H1 (cell line): ENCODE data around the gene POLE. TPM values are rescaled to one million over a fixed set of nuclear protein-coding genes. Genes with fewer than 3 reads are reported as not detected.

ENCODE experiments used
- CTCF ChIA-PET: fragments of 300-600 bp; sonication (Branson Sonifier 250); formaldehyde crosslinking; loops from one replicate; lab custom pipeline; 2021; ENCODE audit not compliant: partially characterized antibody; lab: Charles Lee
- POLR2A ChIA-PET: fragments of 300-600 bp; sonication (Branson Sonifier 250); formaldehyde crosslinking; loops from one replicate; lab custom pipeline; 2021; ENCODE audit warnings: inconsistent platforms; ENCODE audit not compliant: partially characterized antibody; lab: Charles Lee
- DNase-seq, 2 experiments: peaks; one replicate each; pipeline versions ENCODE4 v3.0.0 to v3.0.0-alpha.2; 2010 to 2022; ENCODE audit warnings: low spot score in 2 of 2, low read depth in 1 of 2, mixed read lengths in 1 of 2
- FAIRE-seq: peaks from 2 replicates; lab custom pipeline; 2011; peaks lifted over from hg19 to GRCh38; lab: Jason Lieb, UNC
- H2AFZ ChIP-seq: 2 replicates; pipeline ENCODE4 v1.8.1; 2012; ENCODE audit warnings: low read length, inconsistent platforms
- H2AK5ac ChIP-seq: 2 replicates; pipeline ENCODE4 v1.6.1; 2013; ENCODE audit warnings: low read depth, low read length
- H2BK120ac ChIP-seq: replicated peaks from 2 replicates; pipeline ENCODE3; 2013; ENCODE audit warnings: low read depth, low read length, inconsistent platforms
- H2BK12ac ChIP-seq: 2 replicates; pipeline ENCODE4 v1.6.1; 2013; ENCODE audit warnings: low read depth, low read length
- H2BK15ac ChIP-seq: 2 replicates; pipeline ENCODE4 v1.6.1; 2013; ENCODE audit warnings: low read length
- H2BK20ac ChIP-seq: 2 replicates; pipeline ENCODE4 v1.6.1; 2013; ENCODE audit warnings: low read length
- H2BK5ac ChIP-seq: 2 replicates; pipeline ENCODE4 v1.6.1; 2013; ENCODE audit warnings: low read depth, low read length
- H3K14ac ChIP-seq: 2 replicates; pipeline ENCODE4 v1.6.1; 2013; ENCODE audit warnings: inconsistent platforms; ENCODE audit not compliant: insufficient read length
- H3K18ac ChIP-seq: 2 replicates; pipeline ENCODE4 v1.6.1; 2013; ENCODE audit warnings: low read length; ENCODE audit errors: extremely low read depth
- H3K23ac ChIP-seq: 2 replicates; pipeline ENCODE4 v1.6.1; 2013; ENCODE audit warnings: inconsistent platforms; ENCODE audit not compliant: insufficient read length
- H3K23me2 ChIP-seq: 2 replicates; pipeline ENCODE4 v1.6.1; 2013; ENCODE audit warnings: low read depth, low read length
- H3K27ac ChIP-seq: 2 replicates; pipeline ENCODE4 v1.6.1; 2011; ENCODE audit warnings: low read depth, low read length, inconsistent platforms
- H3K27me3 ChIP-seq, 4 experiments: replicated peaks in 1 of 4; 1 replicate in 1 of 4; 2 replicates in 3 of 4; pipeline versions ENCODE4 v1.6.1 to v1.8.1; 2011 to 2013; ENCODE audit warnings: low read length in 3 of 4, mild to moderate bottlenecking in 3 of 4, inconsistent platforms in 2 of 4, mixed read lengths in 2 of 4, moderate library complexity in 1 of 4; ENCODE audit not compliant: control insufficient read depth in 3 of 4, insufficient read depth in 3 of 4; ENCODE audit errors: extremely low read depth in 1 of 4
- H3K36me3 ChIP-seq, 4 experiments: 2 replicates each; pipeline versions ENCODE4 v1.6.1 to v1.8.1; 2011 to 2013; ENCODE audit warnings: mild to moderate bottlenecking in 4 of 4, low read length in 3 of 4, moderate library complexity in 2 of 4, control low read depth in 1 of 4, inconsistent platforms in 1 of 4; ENCODE audit not compliant: insufficient read depth in 4 of 4, control insufficient read depth in 2 of 4
- H3K4ac ChIP-seq: replicated peaks from 2 replicates; pipeline ENCODE3; 2013; ENCODE audit warnings: low read length, low read depth, mixed read lengths, inconsistent platforms; ENCODE audit not compliant: insufficient read length
- H3K4me1 ChIP-seq, 4 experiments: replicated peaks in 1 of 4; 1 replicate in 1 of 4; 2 replicates in 3 of 4; pipeline versions ENCODE4 v1.6.1 to v1.8.1; 2011 to 2013; ENCODE audit warnings: low read length in 3 of 4, inconsistent platforms in 2 of 4, mixed read lengths in 1 of 4; ENCODE audit not compliant: insufficient read depth in 4 of 4, control insufficient read depth in 3 of 4
- H3K4me2 ChIP-seq, 2 experiments: 2 replicates each; pipeline versions ENCODE4 v1.6.1 to v1.8.1; 2011 to 2013; ENCODE audit warnings: low read depth in 2 of 2, low read length in 2 of 2, control low read depth in 1 of 2, inconsistent platforms in 1 of 2, mild to moderate bottlenecking in 1 of 2; ENCODE audit not compliant: insufficient read depth in 1 of 2
- H3K4me3 ChIP-seq, 4 experiments: fragments of 200-600, 300-600 bp in 1 of 4; sonication (generic), shearing (Covaris generic), sonication (Bioruptor Twin) in 1 of 4; 2 replicates each; pipeline versions ENCODE4 v1.5.1 to v1.8.1; 2011 to 2016; ENCODE audit warnings: low read length in 4 of 4, low read depth in 3 of 4, control low read depth in 2 of 4, inconsistent platforms in 2 of 4, mild to moderate bottlenecking in 2 of 4, mixed read lengths in 1 of 4, moderate library complexity in 1 of 4; ENCODE audit not compliant: insufficient read depth in 2 of 4; ENCODE audit errors: extremely low read depth in 1 of 4
- H3K56ac ChIP-seq: replicated peaks from 2 replicates; pipeline ENCODE3; 2013; ENCODE audit warnings: low read depth, mild to moderate bottlenecking, mixed read lengths, low read length, inconsistent platforms; ENCODE audit not compliant: insufficient read length
- H3K79me1 ChIP-seq: 2 replicates; pipeline ENCODE4 v1.6.1; 2013; ENCODE audit warnings: low read depth, low read length, control low read depth
- H3K79me2 ChIP-seq, 2 experiments: 2 replicates each; pipeline versions ENCODE4 v1.6.1 to v1.8.1; 2012 to 2013; ENCODE audit warnings: low read length in 2 of 2, mild to moderate bottlenecking in 2 of 2, inconsistent platforms in 1 of 2; ENCODE audit not compliant: insufficient read depth in 2 of 2, control insufficient read depth in 1 of 2
- H3K9ac ChIP-seq, 4 experiments: replicated peaks in 1 of 4; 1 replicate in 1 of 4; 2 replicates in 3 of 4; pipeline versions ENCODE4 v1.6.1 to v1.8.1; 2011 to 2013; ENCODE audit warnings: low read depth in 3 of 4, low read length in 3 of 4, control low read depth in 2 of 4, mild to moderate bottlenecking in 2 of 4, moderate library complexity in 2 of 4, inconsistent platforms in 1 of 4; ENCODE audit errors: extremely low read depth in 1 of 4
- H3K9me3 ChIP-seq, 2 experiments: 2 replicates each; pipeline versions ENCODE4 v1.6.1 to v1.8.1; 2012 to 2013; ENCODE audit warnings: mild to moderate bottlenecking in 2 of 2, moderate library complexity in 2 of 2, control low read depth in 1 of 2, inconsistent platforms in 1 of 2, low read depth in 1 of 2, low read length in 1 of 2, mixed read lengths in 1 of 2; ENCODE audit not compliant: insufficient read depth in 2 of 2
- H4K20me1 ChIP-seq, 2 experiments: replicated peaks in 1 of 2; 2 replicates each; pipeline versions ENCODE3 to v1.8.1; 2011 to 2013; ENCODE audit warnings: inconsistent platforms in 2 of 2, low read length in 2 of 2, mild to moderate bottlenecking in 1 of 2; ENCODE audit not compliant: insufficient read depth in 2 of 2, control insufficient read depth in 1 of 2
- H4K5ac ChIP-seq: 2 replicates; pipeline ENCODE4 v1.6.1; 2013; ENCODE audit warnings: low read length, low read depth, mixed read lengths, inconsistent platforms; ENCODE audit not compliant: insufficient read length
- H4K8ac ChIP-seq: 2 replicates; pipeline ENCODE4 v1.8.0; 2013; ENCODE audit warnings: mild to moderate bottlenecking, moderate library complexity, low read length, inconsistent platforms; ENCODE audit not compliant: insufficient read depth; ENCODE audit errors: extremely low read depth
- H4K91ac ChIP-seq: replicated peaks from 2 replicates; pipeline ENCODE3; 2013; ENCODE audit warnings: low read length, mixed read lengths, inconsistent platforms; ENCODE audit not compliant: insufficient read length
- CEBPB ChIP-seq: IDR thresholded peaks from 2 replicates; pipeline ENCODE4 v1.6.1; 2012; ENCODE audit warnings: low read depth, low read length
- CHD1 ChIP-seq: IDR thresholded peaks from 2 replicates; pipeline ENCODE4 v1.6.1; 2012; ENCODE audit warnings: low read depth, low read length, improper control_type of control experiment
- EGR1 ChIP-seq: IDR thresholded peaks from 2 replicates; pipeline ENCODE4 v1.6.1; 2011; ENCODE audit warnings: low read depth, low read length, borderline replicate concordance
- GTF2F1 ChIP-seq: IDR thresholded peaks from 2 replicates; pipeline ENCODE4 v1.6.1; 2012; ENCODE audit warnings: low read depth, low read length, improper control_type of control experiment, borderline replicate concordance
- HDAC2 ChIP-seq, 2 experiments: fragments of 300-600 bp in 1 of 2; sonication (generic) in 1 of 2; IDR thresholded peaks; 2 replicates each; pipeline ENCODE4 v1.6.1; 2011 to 2012; ENCODE audit warnings: low read depth in 2 of 2, low read length in 2 of 2, mild to moderate bottlenecking in 2 of 2, moderate library complexity in 2 of 2, borderline replicate concordance in 1 of 2, inconsistent platforms in 1 of 2
- HDAC6 ChIP-seq: IDR thresholded peaks from one replicate; pipeline ENCODE4 v1.7.1; 2012; ENCODE audit warnings: low read depth, mild to moderate bottlenecking, inconsistent platforms, low read length, moderate library complexity
- POU5F1 ChIP-seq: IDR thresholded peaks from 2 replicates; pipeline ENCODE4 v1.6.1; 2011; ENCODE audit warnings: low read depth, mild to moderate bottlenecking, low read length, moderate library complexity
- RAD21 ChIP-seq, 2 experiments: IDR thresholded peaks in 1 of 2; conservative IDR thresholded peaks in 1 of 2; 2 replicates each; pipeline ENCODE4 v1.6.1; 2011; ENCODE audit warnings: low read depth in 2 of 2, low read length in 2 of 2, improper control_type of control experiment in 1 of 2, inconsistent platforms in 1 of 2, mild to moderate bottlenecking in 1 of 2, moderate library complexity in 1 of 2
- RXRA ChIP-seq: IDR thresholded peaks from 2 replicates; pipeline ENCODE4 v1.6.1; 2011; ENCODE audit warnings: low read depth, mild to moderate bottlenecking, low read length, moderate library complexity; ENCODE audit not compliant: insufficient read depth
- SIRT6 ChIP-seq: IDR thresholded peaks from one replicate; pipeline ENCODE4 v1.7.1; 2012; ENCODE audit warnings: low read length, inconsistent platforms
- SUZ12 ChIP-seq: fragments of 200-600 bp; sonication (generic); IDR thresholded peaks from 2 replicates; pipeline ENCODE4 v1.6.1; 2012; ENCODE audit warnings: mild to moderate bottlenecking, inconsistent platforms, low read length, moderate library complexity, mixed read lengths
- WGBS, 2 experiments: shearing (Covaris generic) in 1 of 2; methylation state at CpG; one replicate each; pipeline versions ENCODE4 v1.1.6 to v1.1.7; 2013 to 2015; ENCODE audit warnings: low lambda C conversion rate in 2 of 2, mixed read lengths in 2 of 2, inconsistent platforms in 1 of 2, low coverage in 1 of 2, missing lambda C conversion rate in 1 of 2; ENCODE audit not compliant: insufficient replicate concordance in 2 of 2, insufficient coverage in 1 of 2, insufficient read length in 1 of 2; ENCODE audit errors: extremely low coverage in 1 of 2, missing lambda C conversion rate in 1 of 2; 5-methylcytosine and 5-hydroxymethylcytosine counted together
- polyA plus RNA-seq, 7 experiments: library from polyadenylated mRNA; depleted of rRNA in 3 of 7; stranded (reverse) in 5 of 7; unstranded in 2 of 7; fragments of >200 nt in 5 of 7; fragments of 200-250 nt in 2 of 7; gene quantifications; 1 replicate in 5 of 7; 2 replicates in 1 of 7; 4 replicates in 1 of 7; pipeline versions ENCODE4 v1.2.1 to v1.2.3, GENCODE V29; 2011 to 2013; ENCODE audit warnings: missing spikeins in 2 of 7, mixed read lengths in 2 of 7
- total RNA-seq: library from RNA; stranded (reverse); fragmentation: NEBNext Ultra II Directional; extraction: Animal tissue kit (Norgen Biotek cat#: 25700); gene quantifications from 2 replicates; pipeline ENCODE4 v1.2.1, GENCODE V29; 2021
- TF ChIP-seq, protein P1 (sequence below): IDR thresholded peaks from 2 replicates; pipeline ENCODE4 v1.6.1; 2012; ENCODE audit warnings: low read length, inconsistent platforms

POLE gene
- total and polyA plus RNA-seq, 2 of the 8 experiments (the other 6 are each of a cell fraction or from before 2014, with no cell fraction given): 59.7 to 115 TPM

GRCh38 chr12:132672116-132672515, 15.0 kb downstream of the POLE start:
- Histone ChIP-seq H2AK5ac (no peak overlapping the region), H3K27me3 (no peaks in the 10 kb centered on the region), H3K18ac (no peak overlapping the region), H3K79me2 (no peaks in the 10 kb centered on the region), H4K91ac (no peak overlapping the region), H3K4me2 (no peak overlapping the region), H3K27ac (no peak overlapping the region), H2BK12ac (no peak overlapping the region), H3K4me1 (no peaks in the 10 kb centered on the region; a peak in 2 of 7 replicates), H4K20me1 (peaks cover 3 to 24% of the 10 kb centered on the region in 2 experiments), H2BK120ac (no peak overlapping the region), H3K36me3 (peaks cover 53 to 89% (median 71%) of the 10 kb centered on the region in 4 experiments), H2BK20ac (no peak overlapping the region), H3K9me3 (no peaks in the 10 kb centered on the region), H3K23me2 (no peaks in the 10 kb centered on the region; the same call in 1 of the 2 replicates), H4K5ac (no peak overlapping the region), H4K8ac (no peak overlapping the region; the same call in 1 of the 2 replicates), H3K9ac (no peak overlapping the region), H3K4me3 (no peak overlapping the region), H2BK5ac (no peak overlapping the region), H3K56ac (no peak overlapping the region), H2BK15ac (no peak overlapping the region), H2AFZ (no peak overlapping the region), H3K79me1 (no peaks in the 10 kb centered on the region), H3K14ac (no peak overlapping the region), H3K4ac (no peak overlapping the region), H3K23ac (no peak overlapping the region)
- POLR2A ChIA-PET: interaction anchor here (0.9 kb wide), 1 partner anchor 34 kb away, joined by 4 read pairs; no protein-coding TSS in a partner anchor
- no peak for DNase-seq
- 95% methylated on average over 16 of the region's 16 CpGs; no CpG with 5 or more reads in 1 of the 2 experiments for WGBS, 2 experiments
- FAIRE-seq: no peak
- CTCF ChIA-PET: interaction anchor here (0.7 kb wide), 1 partner anchor 24 kb away, joined by 3 read pairs; no protein-coding TSS in a partner anchor
- no peak for TF ChIP-seq EGR1
- no peak for TF ChIP-seq SUZ12
- TF ChIP-seq, protein P1, sequence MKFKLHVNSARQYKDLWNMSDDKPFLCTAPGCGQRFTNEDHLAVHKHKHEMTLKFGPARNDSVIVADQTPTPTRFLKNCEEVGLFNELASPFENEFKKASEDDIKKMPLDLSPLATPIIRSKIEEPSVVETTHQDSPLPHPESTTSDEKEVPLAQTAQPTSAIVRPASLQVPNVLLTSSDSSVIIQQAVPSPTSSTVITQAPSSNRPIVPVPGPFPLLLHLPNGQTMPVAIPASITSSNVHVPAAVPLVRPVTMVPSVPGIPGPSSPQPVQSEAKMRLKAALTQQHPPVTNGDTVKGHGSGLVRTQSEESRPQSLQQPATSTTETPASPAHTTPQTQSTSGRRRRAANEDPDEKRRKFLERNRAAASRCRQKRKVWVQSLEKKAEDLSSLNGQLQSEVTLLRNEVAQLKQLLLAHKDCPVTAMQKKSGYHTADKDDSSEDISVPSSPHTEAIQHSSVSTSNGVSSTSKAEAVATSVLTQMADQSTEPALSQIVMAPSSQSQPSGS: no peak
- no peak for TF ChIP-seq POU5F1
- TF ChIP-seq HDAC6: no peak
- TF ChIP-seq RXRA: no peak
- no peak for TF ChIP-seq SIRT6
- no peak for TF ChIP-seq RAD21 (IDR thresholded peaks at IDR 0.05 in 1 of 2, conservative IDR thresholded peaks at IDR 0.05 in 1 of 2; ENCODE audit: low read depth in 2 of 2, low read length in 2 of 2)
- TF ChIP-seq CHD1: no peak
- no peak for TF ChIP-seq CEBPB
- TF ChIP-seq HDAC2 (IDR thresholded peaks at IDR 0.05; ENCODE audit: borderline replicate concordance in 1 of 2, low read depth in 2 of 2, low read length in 2 of 2): no peak
- no peak for TF ChIP-seq GTF2F1
